Prostate gland (tissue), 2 donors: ENCODE data around the gene SMIM20. TPM values are rescaled to one million over a fixed set of nuclear protein-coding genes. Genes with fewer than 3 reads are reported as not detected.

Experiments used
- DNase-seq: peaks from one replicate; pipeline ENCODE4 v3.0.0-alpha.2; 2019; ENCODE audit warnings: low spot score
- H3K27ac ChIP-seq, 2 donors: fragments of 200-600 bp; sonication (generic); 2 replicates each; pipeline ENCODE4 v1.5.1; 2017 to 2019
- H3K27me3 ChIP-seq: fragments of 200-600 bp; sonication (generic); replicated peaks from 2 replicates; pipeline ENCODE4 v1.5.1; 2019; ENCODE audit not compliant: insufficient read depth
- H3K36me3 ChIP-seq, 2 donors: fragments of 200-600 bp; sonication (generic); 1 replicate in 1 of 2; 2 replicates in 1 of 2; pipeline versions ENCODE4 v1.5.1 to v1.8.1; 2017 to 2019
- H3K4me1 ChIP-seq: fragments of 200-600 bp; sonication (generic); replicated peaks from 2 replicates; pipeline ENCODE4 v1.5.1; 2019
- H3K4me3 ChIP-seq, 2 donors: fragments of 200-600 bp; sonication (generic); 2 replicates each; pipeline ENCODE4 v1.5.1; 2017 to 2019
- H3K9me3 ChIP-seq: fragments of 200-600 bp; sonication (generic); 2 replicates; pipeline ENCODE4 v1.5.1; 2017
- POLR2A ChIP-seq: fragments of 450-650 bp; IDR thresholded peaks from one replicate; pipeline ENCODE4 v1.6.1; 2016; ENCODE audit warnings: antibody characterized with exemption, mild to moderate bottlenecking
- POLR2AphosphoS5 ChIP-seq: sonication (generic); formaldehyde crosslinking; IDR thresholded peaks from one replicate; pipeline ENCODE4 v1.6.1; 2017; ENCODE audit warnings: antibody characterized with exemption
- WGBS: methylation state at CpG from one replicate; pipeline ENCODE4 v1.1.5; 2018; 5-methylcytosine and 5-hydroxymethylcytosine counted together
- intact Hi-C: fragments of 100-400 bp; cut with DNase I; formaldehyde crosslinking; loops from one replicate; pipeline ENCODE4 v1.14.2; 2022
- total RNA-seq, 2 donors: library from RNA; depleted of rRNA; stranded (reverse); fragments of >200 nt; gene quantifications; one replicate each; pipeline ENCODE4 v1.1.0, GENCODE V29; 2016
- TF ChIP-seq, protein P1 (sequence below), 4 experiments: fragments of 200-600 bp in 2 of 4; fragments of 450-650 bp in 2 of 4; sonication (generic) in 2 of 4; IDR thresholded peaks; 1 replicate in 3 of 4; 2 replicates in 1 of 4; pipeline ENCODE4 v1.5.1; 2016 to 2019; ENCODE audit warnings: antibody characterized with exemption in 4 of 4, mild to moderate bottlenecking in 2 of 4, moderate library complexity in 2 of 4

Gene SMIM20
- total RNA-seq, 2 donors from 2014 or later, result 34.7 to 35.7 TPM

DNA sequence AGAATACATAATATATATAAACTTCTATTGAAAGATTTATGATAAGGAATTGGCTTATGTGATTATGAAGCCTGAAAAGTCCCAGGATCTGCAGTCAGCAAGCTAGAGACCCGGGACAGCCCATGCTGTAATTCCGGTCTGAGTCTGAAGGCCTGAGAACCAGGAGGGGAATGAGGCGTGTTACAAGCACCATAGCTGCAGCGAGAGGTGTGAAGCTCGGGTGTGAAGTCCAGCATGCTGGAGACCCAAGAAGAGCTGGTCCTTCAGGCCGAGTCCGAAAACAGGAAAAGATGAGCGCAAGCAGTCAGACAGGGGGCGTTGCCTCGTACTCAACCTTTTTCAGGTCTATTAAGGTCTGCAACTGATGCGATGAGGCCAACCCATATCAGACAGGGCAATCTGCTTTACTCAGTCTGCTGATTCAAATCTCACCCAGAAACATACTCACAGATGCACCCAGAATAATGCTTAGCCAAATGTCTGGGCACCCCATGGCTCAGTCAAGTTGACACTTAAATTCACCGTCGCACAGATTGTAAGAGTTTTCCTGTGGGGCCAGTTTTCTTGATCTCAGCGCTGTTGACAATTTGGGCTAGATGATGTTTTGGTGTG lies 40.4 kb downstream of the SMIM20 start:
- no peaks in the 10 kb centered on the region for H3K9me3 ChIP-seq
- intact Hi-C loops, result no loop called here
- no peaks in the 10 kb centered on the region for H3K27me3 ChIP-seq
- H3K4me3 ChIP-seq, result no peak overlapping the region
- 80% methylated on average over 14 of the region's 14 CpGs for WGBS
- no peak overlapping the region for H3K27ac ChIP-seq
- TF ChIP-seq, protein P1, sequence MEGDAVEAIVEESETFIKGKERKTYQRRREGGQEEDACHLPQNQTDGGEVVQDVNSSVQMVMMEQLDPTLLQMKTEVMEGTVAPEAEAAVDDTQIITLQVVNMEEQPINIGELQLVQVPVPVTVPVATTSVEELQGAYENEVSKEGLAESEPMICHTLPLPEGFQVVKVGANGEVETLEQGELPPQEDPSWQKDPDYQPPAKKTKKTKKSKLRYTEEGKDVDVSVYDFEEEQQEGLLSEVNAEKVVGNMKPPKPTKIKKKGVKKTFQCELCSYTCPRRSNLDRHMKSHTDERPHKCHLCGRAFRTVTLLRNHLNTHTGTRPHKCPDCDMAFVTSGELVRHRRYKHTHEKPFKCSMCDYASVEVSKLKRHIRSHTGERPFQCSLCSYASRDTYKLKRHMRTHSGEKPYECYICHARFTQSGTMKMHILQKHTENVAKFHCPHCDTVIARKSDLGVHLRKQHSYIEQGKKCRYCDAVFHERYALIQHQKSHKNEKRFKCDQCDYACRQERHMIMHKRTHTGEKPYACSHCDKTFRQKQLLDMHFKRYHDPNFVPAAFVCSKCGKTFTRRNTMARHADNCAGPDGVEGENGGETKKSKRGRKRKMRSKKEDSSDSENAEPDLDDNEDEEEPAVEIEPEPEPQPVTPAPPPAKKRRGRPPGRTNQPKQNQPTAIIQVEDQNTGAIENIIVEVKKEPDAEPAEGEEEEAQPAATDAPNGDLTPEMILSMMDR (IDR thresholded peaks at IDR 0.05), result no peak
- TF ChIP-seq POLR2A (no peak), POLR2AphosphoS5 (no peak)
- no peak for DNase-seq
- H3K36me3 ChIP-seq, result no peaks in the 10 kb centered on the region
- no peaks in the 10 kb centered on the region for H3K4me1 ChIP-seq

- 56% methylated on average over 4 of the region's 4 CpGs for WGBS
- no peak for DNase-seq
- Histone ChIP-seq H3K4me1 (no peaks in the 10 kb centered on the region), H3K27ac (no peak overlapping the region), H3K9me3 (no peaks in the 10 kb centered on the region), H3K36me3 (no peaks in the 10 kb centered on the region), H3K27me3 (no peaks in the 10 kb centered on the region), H3K4me3 (no peak overlapping the region)
- intact Hi-C loops, result no loop called here
- TF ChIP-seq POLR2A, result no peak
- TF ChIP-seq POLR2AphosphoS5, result no peak
These were observed 41.7 kb downstream of the SMIM20 start for GRCh38 chr4:25955705-25956104.

- no peak for DNase-seq
- 88% methylated on average over 1 of the region's 1 CpG for WGBS
- H3K27me3 ChIP-seq, result no peaks in the 10 kb centered on the region
- H3K4me1 ChIP-seq, result no peaks in the 10 kb centered on the region
- intact Hi-C loops, result no loop called here
- no peaks in the 10 kb centered on the region for H3K36me3 ChIP-seq
- H3K4me3 ChIP-seq, result no peak overlapping the region
- no peaks in the 10 kb centered on the region for H3K9me3 ChIP-seq
- H3K27ac ChIP-seq, result no peak overlapping the region
- TF ChIP-seq POLR2A, result no peak
- TF ChIP-seq POLR2AphosphoS5, result no peak
- TF ChIP-seq, protein P1 (IDR thresholded peaks at IDR 0.05), result no peak
These were observed 42.2 kb downstream of the SMIM20 start for GRCh38 chr4:25956260-25956659.

DNA sequence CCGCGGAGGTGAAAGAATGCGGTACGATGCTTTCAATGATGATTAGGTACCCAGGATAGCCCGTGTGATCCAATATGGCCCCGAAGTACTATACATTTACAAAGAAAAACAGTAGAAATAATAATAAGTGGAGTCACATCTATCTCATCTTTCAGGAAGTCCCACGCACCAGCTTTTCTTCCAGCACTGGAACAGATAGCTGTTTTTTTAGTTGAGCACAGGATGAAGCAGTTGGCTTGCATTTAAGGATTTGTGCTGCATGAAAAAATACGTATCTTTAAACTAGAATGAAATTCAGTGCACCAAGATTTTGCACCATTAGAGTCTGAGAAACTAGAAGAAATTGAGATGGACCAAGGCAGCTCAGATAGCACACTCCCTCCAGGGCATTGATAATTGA lies 44.1 kb downstream of the SMIM20 start:
- Histone ChIP-seq H3K27ac (no peak overlapping the region), H3K9me3 (no peaks in the 10 kb centered on the region), H3K27me3 (no peaks in the 10 kb centered on the region), H3K36me3 (no peaks in the 10 kb centered on the region), H3K4me3 (no peak overlapping the region), H3K4me1 (no peaks in the 10 kb centered on the region)
- TF ChIP-seq POLR2AphosphoS5 (no peak), POLR2A (no peak)
- TF ChIP-seq, protein P1 (IDR thresholded peaks at IDR 0.05), result no peak
- 92% methylated on average over 8 of the region's 8 CpGs for WGBS
- intact Hi-C loops, result no loop called here
- DNase-seq, result no peak

GRCh38 chr4:25962393-25962792 lies 48.4 kb downstream of the SMIM20 start:
- DNase-seq, result no peak
- H3K4me1 ChIP-seq, result no peaks in the 10 kb centered on the region
- intact Hi-C loops, result no loop called here
- H3K36me3 ChIP-seq, result no peaks in the 10 kb centered on the region
- no peaks in the 10 kb centered on the region for H3K27me3 ChIP-seq
- no peaks in the 10 kb centered on the region for H3K9me3 ChIP-seq
- no peak overlapping the region for H3K4me3 ChIP-seq
- H3K27ac ChIP-seq, result no peak overlapping the region
- WGBS, result 91% methylated on average over 7 of the region's 7 CpGs
- TF ChIP-seq POLR2A (no peak), POLR2AphosphoS5 (no peak)
- TF ChIP-seq, protein P1 (IDR thresholded peaks at IDR 0.05), result no peak
